ENCODE data around the gene GPSM1. TPM values are rescaled to one million over a fixed set of nuclear protein-coding genes. Genes with fewer than 3 reads are reported as not detected.
"Not testable (repeated sequence)": the region's sequence is repeated elsewhere in the genome, so short reads cannot be mapped to it uniquely, and the experiment has no call there.

GPSM1 gene
- total RNA-seq, 2 experiments from 2014 or later = 9.0 TPM

GRCh38 chr9:136351868-136352267, 24.5 kb downstream of the GPSM1 start:
- H3K36me3 Mint-ChIP-seq (ENCODE audit: low read depth); intact Hi-C loops (cut with micrococcal nuclease); H3K27ac Mint-ChIP-seq; H3K4me1 Mint-ChIP-seq (ENCODE audit: low read depth); H3K9me3 Mint-ChIP-seq; DNase-seq; H3K27me3 Mint-ChIP-seq (ENCODE audit: low read depth): not testable (repeated sequence)
- H3K4me3 Mint-ChIP-seq = peak overlapping the region; percentile 18
- CTCF ChIA-PET = interaction anchor here (0.6 kb wide), 1 partner anchor 49 kb away, joined by 3 read pairs; no protein-coding TSS in a partner anchor

- Mint-ChIP-seq H3K9me3 (no peaks in the 10 kb centered on the region), H3K4me3 (no peak overlapping the region), H3K36me3 (ENCODE audit: low read depth) (no peaks in the 10 kb centered on the region), H3K4me1 (ENCODE audit: low read depth) (no peaks in the 10 kb centered on the region), H3K27me3 (ENCODE audit: low read depth) (no peaks in the 10 kb centered on the region), H3K27ac (no peak overlapping the region)
- CTCF ChIA-PET = no interaction called here
- intact Hi-C loops (cut with micrococcal nuclease) = no loop called here
- no peak for DNase-seq
Observed at GRCh38 chr9:136352682-136353081, 25.3 kb downstream of the GPSM1 start.

- CTCF ChIA-PET = no interaction called here
- Mint-ChIP-seq H3K9me3 (no peaks in the 10 kb centered on the region), H3K36me3 (ENCODE audit: low read depth) (no peaks in the 10 kb centered on the region), H3K27me3 (ENCODE audit: low read depth) (no peaks in the 10 kb centered on the region), H3K27ac (no peak overlapping the region), H3K4me1 (ENCODE audit: low read depth) (no peaks in the 10 kb centered on the region), H3K4me3 (no peak overlapping the region)
- intact Hi-C loops (cut with micrococcal nuclease) = no loop called here
- DNase-seq = no peak
Observed at GRCh38 chr9:136353088-136353487, 25.7 kb downstream of the GPSM1 start.

DNA sequence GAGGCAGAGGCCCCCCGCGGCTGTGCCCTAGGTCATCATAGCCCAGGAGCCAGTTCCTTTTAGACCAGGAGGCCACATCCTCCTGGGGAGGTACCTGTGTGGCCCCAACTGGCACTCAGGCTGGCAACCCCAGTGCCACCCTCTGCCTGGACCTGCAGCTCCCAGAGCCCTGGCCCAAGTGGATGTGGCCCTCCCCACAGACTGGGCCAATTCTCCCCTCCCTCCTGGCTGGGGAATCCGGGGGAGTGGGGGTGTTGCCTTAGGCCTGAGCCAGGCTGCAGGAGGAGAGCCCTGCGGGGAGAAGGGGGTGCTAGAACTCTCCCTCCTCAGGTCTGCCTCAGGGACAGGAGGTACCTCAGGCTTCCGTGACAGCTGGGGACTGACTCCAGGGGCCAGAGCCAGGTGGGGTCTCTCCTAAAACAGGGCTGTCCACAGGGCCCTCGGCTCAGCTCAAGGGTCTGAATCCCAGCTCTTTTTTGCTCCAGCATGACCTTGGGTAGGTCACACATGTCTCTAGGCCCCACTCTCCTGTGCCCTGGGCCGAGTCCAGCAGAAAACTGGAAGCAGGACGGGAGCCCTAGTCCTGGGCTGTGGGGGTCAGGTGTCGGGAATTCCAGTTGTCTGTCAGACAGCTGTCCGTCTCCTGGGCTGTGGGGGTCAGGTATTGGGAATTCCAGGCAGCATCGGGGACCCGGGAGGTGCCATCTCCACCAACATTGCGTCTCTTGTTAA, 26.6 kb downstream of the GPSM1 start:
- no peaks in the 10 kb centered on the region for H3K36me3 Mint-ChIP-seq (ENCODE audit: low read depth)
- H3K27ac Mint-ChIP-seq = no peak overlapping the region
- H3K27me3 Mint-ChIP-seq (ENCODE audit: low read depth) = no peaks in the 10 kb centered on the region
- H3K4me3 Mint-ChIP-seq = no peak overlapping the region
- intact Hi-C loops (cut with micrococcal nuclease) = no loop called here
- no peaks in the 10 kb centered on the region for H3K4me1 Mint-ChIP-seq (ENCODE audit: low read depth)
- no peaks in the 10 kb centered on the region for H3K9me3 Mint-ChIP-seq
- CTCF ChIA-PET = no interaction called here
- DNase-seq = no peak

GRCh38 chr9:136354592-136355085, 27.3 kb downstream of the GPSM1 start:
- H3K9me3 Mint-ChIP-seq = no peaks in the 10 kb centered on the region
- H3K27me3 Mint-ChIP-seq (ENCODE audit: low read depth) = no peaks in the 10 kb centered on the region
- intact Hi-C loops (cut with micrococcal nuclease) = no loop called here
- H3K4me3 Mint-ChIP-seq = no peak overlapping the region
- H3K4me1 Mint-ChIP-seq (ENCODE audit: low read depth) = no peaks in the 10 kb centered on the region
- no peaks in the 10 kb centered on the region for H3K36me3 Mint-ChIP-seq (ENCODE audit: low read depth)
- CTCF ChIA-PET = no interaction called here
- no peak for DNase-seq
- H3K27ac Mint-ChIP-seq = no peak overlapping the region

DNA sequence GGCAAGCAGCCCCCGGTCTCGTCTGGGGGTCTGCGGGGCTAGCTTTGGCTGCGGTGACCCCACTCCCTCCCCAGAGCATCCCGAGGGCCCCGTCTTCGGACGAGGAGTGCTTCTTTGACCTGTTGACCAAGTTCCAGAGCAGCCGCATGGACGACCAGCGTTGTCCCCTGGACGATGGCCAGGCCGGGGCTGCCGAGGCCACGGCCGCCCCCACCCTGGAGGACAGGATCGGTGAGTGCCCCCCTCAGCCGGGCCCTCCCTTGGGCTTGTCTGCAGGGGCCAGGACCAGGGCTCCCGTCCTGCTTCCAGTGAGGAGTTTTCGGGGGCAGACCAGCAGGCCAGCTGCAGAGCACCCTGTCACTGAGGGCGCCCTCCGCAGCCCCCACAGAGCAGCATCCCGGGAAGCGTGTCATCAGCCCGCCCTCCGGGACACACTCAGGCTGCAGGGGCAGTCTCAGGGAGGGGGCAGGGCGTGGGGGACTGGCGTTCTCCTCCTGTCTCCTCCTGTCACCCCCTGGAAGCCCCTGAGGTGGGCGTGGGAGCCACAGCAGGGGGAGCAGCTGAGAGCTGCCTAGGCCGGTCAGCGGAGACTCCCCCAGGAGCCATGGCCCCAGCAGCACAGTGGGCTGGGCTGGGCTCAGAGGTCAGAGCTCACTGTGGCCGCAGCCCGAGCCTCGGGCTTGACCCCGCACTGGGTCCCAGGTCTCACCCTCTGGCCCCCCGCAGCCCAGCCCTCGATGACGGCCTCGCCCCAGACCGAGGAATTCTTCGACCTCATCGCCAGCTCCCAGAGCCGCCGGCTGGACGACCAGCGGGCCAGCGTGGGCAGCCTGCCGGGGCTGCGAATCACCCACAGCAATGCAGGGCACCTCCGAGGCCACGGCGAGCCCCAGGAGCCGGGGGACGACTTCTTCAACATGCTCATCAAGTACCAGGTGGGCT, 28.5 kb downstream of the GPSM1 start:
- CTCF ChIA-PET = no interaction called here
- H3K36me3 Mint-ChIP-seq (ENCODE audit: low read depth) = no peaks in the 10 kb centered on the region
- no peak overlapping the region for H3K27ac Mint-ChIP-seq

DNA sequence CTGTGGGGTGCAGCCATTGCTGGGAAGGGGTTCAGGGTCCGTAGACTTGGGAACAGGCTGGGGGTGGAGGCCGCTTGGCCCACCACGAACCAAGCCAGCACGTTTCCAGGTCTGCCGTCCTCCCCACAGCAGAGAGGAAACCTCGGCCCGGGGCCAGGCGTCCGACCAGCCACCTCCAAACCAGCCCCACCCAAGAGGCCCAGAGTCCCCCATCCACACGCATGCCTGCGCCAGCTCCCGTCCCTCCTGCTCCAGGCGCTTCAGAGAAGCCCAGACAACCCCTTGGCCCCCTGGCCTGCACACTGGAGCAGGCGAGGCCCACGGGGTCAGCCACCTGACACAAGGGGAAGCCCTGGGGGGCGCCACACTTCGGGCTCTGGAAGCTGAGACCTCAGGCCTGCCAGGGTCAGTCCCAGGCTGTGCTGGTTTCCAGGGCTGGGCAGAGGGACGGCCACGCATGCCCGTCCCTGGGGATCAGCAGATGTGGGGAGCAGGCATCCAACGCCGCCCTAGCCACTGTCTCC, 29.9 kb downstream of the GPSM1 start:
- intact Hi-C loops (cut with micrococcal nuclease) = no loop called here
- CTCF ChIA-PET = no interaction called here
- H3K27me3 Mint-ChIP-seq (ENCODE audit: low read depth) = no peaks in the 10 kb centered on the region
- H3K4me3 Mint-ChIP-seq = no peak overlapping the region
- no peak for DNase-seq
- H3K27ac Mint-ChIP-seq = no peak overlapping the region
- H3K36me3 Mint-ChIP-seq (ENCODE audit: low read depth) = no peaks in the 10 kb centered on the region
- no peaks in the 10 kb centered on the region for H3K4me1 Mint-ChIP-seq (ENCODE audit: low read depth)
- H3K9me3 Mint-ChIP-seq = no peaks in the 10 kb centered on the region

More for the DNA sequence above, 28.5 kb downstream of the GPSM1 start:
- Mint-ChIP-seq H3K9me3 (no peaks in the 10 kb centered on the region), H3K4me3 (no peak overlapping the region), H3K27me3 (ENCODE audit: low read depth) (no peaks in the 10 kb centered on the region), H3K4me1 (ENCODE audit: low read depth) (no peaks in the 10 kb centered on the region)
- intact Hi-C loops (cut with micrococcal nuclease) = no loop called here
- DNase-seq = no peak

DNA sequence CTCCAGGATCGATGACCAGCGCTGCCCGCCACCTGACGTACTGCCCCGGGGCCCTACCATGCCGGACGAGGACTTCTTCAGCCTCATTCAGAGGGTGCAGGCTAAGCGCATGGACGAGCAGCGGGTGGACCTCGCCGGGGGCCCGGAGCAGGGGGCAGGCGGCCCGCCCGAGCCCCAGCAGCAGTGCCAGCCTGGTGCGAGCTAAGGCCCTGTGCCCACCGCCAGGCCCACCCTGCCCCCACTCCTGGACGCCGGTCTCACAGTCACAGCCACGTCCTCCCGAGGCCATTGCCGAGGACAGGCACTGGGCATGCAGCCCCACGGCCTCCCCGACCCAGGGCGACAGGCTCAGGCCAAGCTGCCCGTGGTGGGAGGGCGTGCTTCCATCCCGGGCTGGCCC, 30.7 kb downstream of the GPSM1 start:
- Mint-ChIP-seq H3K36me3 (ENCODE audit: low read depth) (no peaks in the 10 kb centered on the region), H3K27ac (no peak overlapping the region), H3K4me3 (no peak overlapping the region), H3K27me3 (ENCODE audit: low read depth) (no peaks in the 10 kb centered on the region), H3K9me3 (no peaks in the 10 kb centered on the region), H3K4me1 (ENCODE audit: low read depth) (peaks cover 4% of the 10 kb centered on the region)
- intact Hi-C loops (cut with micrococcal nuclease) = no loop called here
- CTCF ChIA-PET = no interaction called here
- DNase-seq = no peak

DNA sequence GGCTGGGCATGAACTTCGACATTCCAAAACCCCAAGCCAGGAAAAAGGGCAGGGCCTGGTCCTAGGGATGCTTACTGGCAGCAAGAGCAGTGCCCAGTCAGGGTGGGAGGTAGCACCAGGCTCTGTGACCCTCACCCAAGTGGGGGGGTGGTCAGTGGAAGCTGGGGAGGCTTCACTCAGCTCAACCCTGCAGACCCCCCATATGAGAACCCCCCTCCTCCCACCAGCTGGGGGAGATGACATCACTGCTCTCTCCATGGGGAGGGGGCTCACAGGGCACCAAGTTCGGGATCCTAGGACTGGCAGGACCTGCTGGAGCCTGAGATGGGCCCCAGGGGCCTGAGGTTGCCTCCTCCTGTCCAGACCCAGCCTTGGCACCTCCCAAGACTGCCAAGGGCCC, 31.5 kb downstream of the GPSM1 start:
- Mint-ChIP-seq H3K27ac (no peak overlapping the region), H3K36me3 (ENCODE audit: low read depth) (no peaks in the 10 kb centered on the region), H3K9me3 (no peaks in the 10 kb centered on the region), H3K4me3 (no peak overlapping the region), H3K27me3 (ENCODE audit: low read depth) (no peaks in the 10 kb centered on the region), H3K4me1 (ENCODE audit: low read depth) (peaks cover 4% of the 10 kb centered on the region)
- DNase-seq = no peak
- intact Hi-C loops (cut with micrococcal nuclease) = no loop called here
- CTCF ChIA-PET = no interaction called here

DNA sequence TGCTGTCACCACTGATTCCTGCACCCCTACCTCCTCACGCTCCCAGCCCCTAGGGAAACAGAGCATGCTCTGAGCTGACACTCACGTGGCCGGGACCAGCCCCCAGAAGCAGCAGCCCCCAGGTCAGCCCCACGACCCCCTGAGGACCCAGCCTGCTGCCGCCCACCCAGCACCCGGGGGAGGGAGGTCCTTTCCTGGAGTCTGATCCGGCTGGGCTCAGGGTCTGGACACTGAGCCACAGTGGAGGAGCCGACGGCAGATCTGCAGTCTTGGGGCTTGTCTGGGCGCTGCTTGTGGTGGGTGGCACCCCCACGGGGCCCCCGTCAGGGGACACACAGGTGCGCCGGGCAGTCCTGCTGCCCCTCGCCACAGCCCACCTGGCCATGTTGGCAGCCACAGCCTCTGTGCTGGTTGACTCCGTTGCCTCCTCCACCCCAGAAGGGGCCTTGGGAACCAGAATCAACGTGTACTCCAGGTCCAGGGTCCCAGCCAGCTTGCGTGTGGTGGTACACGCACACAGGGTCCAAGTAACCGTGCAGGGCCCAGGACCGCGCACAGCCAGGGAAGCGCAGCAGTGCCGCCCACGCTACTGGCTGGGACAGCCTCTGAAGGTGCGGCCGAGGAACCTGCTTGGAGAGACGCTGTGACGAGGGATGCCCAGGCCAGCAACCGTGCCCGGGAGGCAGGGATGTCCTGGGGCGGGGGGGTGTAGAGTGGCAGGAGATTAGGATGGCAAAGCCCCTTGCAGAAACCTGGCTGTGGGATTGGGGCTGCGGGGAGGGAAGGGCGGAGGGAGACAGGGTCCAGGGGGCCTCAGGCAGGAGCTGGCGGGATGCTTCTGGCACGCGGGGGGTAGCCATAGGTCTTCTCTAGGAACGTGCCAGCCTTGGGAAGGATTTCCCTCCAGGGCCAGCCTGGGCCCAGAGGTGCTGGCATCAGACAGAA, 32.7 kb downstream of the GPSM1 start:
- H3K4me3 Mint-ChIP-seq = no peak overlapping the region
- no peaks in the 10 kb centered on the region for H3K36me3 Mint-ChIP-seq (ENCODE audit: low read depth)
- H3K4me1 Mint-ChIP-seq (ENCODE audit: low read depth) = peaks cover 5% of the 10 kb centered on the region
- H3K27ac Mint-ChIP-seq = no peak overlapping the region
- H3K9me3 Mint-ChIP-seq = no peaks in the 10 kb centered on the region
- no peaks in the 10 kb centered on the region for H3K27me3 Mint-ChIP-seq (ENCODE audit: low read depth)
- CTCF ChIA-PET = no interaction called here
- no peak for DNase-seq
- intact Hi-C loops (cut with micrococcal nuclease) = no loop called here

DNA sequence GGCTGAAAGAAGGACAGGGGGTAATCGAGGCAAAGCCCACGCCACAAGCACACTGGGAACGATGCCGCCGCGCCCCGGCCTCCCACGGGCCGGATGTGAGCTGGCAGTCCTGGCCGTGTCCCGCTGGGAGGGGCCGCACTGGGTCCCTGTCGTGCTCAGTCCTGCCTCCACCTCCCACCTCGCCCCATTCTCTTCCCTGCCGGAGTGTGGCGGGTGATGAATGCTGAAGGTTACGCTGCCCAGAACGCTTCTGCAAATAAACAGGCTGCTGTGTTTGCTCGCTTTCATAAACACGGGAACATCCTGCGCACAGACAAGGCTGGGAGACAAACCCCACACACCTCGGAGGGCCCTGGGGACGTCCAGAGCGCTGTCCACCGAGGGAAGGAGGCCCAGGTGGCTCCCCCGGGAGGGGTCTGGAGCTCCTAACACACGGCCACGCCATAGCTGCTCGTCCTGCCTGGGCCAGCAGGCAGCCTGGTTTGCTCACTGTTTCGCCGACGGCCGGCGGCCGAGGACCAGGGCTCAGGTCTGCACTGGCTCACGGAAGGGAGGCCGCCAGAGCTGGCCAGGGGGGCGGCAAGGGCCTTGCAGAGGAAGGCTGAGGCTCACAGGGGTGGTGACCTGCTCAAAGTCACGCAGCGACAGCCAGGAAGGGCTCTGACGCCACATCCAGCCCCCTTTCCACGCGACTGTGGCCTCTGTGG, 33.9 kb downstream of the GPSM1 start:
- Mint-ChIP-seq H3K36me3 (ENCODE audit: low read depth) (no peaks in the 10 kb centered on the region), H3K9me3 (no peaks in the 10 kb centered on the region), H3K27ac (no peak overlapping the region), H3K4me1 (ENCODE audit: low read depth) (peaks cover 5% of the 10 kb centered on the region), H3K27me3 (ENCODE audit: low read depth) (no peaks in the 10 kb centered on the region), H3K4me3 (no peak overlapping the region)
- DNase-seq = no peak
- intact Hi-C loops (cut with micrococcal nuclease) = no loop called here
- CTCF ChIA-PET = no interaction called here

Data from activated naive CD4-positive, alpha-beta T cell treated with anti-CD3 and anti-CD28 coated beads for 36 hours (primary cell).